ENCODE measurements around the gene LUZP4.
"Not testable (repeated sequence)": the region's sequence is repeated elsewhere in the genome, so short reads cannot be mapped to it uniquely, and the experiment has no call there.

Gene LUZP4, protein sequence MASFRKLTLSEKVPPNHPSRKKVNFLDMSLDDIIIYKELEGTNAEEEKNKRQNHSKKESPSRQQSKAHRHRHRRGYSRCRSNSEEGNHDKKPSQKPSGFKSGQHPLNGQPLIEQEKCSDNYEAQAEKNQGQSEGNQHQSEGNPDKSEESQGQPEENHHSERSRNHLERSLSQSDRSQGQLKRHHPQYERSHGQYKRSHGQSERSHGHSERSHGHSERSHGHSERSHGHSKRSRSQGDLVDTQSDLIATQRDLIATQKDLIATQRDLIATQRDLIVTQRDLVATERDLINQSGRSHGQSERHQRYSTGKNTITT

DNA sequence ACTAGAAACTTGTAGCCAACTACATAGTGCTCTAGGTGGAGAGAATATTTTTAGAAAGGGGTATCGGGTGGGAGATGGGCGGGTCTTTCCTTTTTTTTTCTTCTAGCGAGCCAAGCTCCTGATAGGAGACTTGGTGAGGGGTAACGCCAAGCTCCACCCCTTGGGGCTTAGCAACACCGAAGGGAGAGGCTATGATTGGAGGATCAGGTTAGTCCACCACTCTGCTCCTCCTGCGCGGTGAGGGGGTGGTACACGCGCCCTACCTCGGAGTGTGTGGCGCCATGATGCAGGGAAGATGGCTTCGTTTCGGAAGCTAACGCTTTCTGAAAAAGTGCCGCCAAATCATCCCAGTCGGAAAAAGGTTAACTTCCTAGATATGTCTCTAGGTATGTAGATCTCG, at the start of gene LUZP4:
LUZP4 (plus strand) TSS at position 251 of the 400 bp plus-strand sequence; CDS start at position 296, 45 bp downstream.
- no peak for DNase-seq (ENCODE audit: low read depth)

DNA sequence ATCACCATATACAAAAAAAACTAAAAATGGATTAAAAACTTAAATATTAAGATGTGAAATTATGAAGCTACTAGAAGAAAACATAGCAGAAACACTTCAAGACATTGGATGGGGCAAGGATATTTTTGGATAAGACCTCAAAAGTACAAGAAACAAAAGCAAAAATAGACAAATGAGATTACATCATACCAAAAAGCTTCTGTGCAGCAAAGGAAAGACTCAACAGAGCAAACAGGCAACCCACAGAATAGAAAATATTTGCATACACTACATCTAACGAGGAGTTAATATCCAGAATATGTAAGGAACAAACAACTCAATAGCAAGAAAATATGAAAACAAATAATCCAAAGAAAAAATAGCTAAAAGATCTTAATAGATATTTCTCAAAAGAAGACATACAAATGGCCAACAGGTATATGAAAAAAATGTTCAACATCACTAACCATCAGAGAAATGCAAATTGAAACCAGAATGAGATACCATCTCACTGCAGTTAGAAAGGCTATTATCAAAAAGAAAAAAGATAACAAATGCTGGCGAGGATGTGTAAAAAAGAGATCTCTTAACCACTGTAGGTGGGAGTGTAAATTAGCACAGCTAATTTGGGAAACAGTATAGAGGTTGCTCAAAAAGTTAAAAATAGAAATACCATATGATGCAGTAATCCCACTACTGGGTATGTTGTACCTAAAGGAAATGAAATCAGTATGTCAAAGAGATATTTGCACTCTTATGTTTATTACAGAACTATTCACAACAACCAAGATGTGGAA, 37.9 kb upstream of the LUZP4 start:
- no peak for DNase-seq (ENCODE audit: low read depth)

DNA sequence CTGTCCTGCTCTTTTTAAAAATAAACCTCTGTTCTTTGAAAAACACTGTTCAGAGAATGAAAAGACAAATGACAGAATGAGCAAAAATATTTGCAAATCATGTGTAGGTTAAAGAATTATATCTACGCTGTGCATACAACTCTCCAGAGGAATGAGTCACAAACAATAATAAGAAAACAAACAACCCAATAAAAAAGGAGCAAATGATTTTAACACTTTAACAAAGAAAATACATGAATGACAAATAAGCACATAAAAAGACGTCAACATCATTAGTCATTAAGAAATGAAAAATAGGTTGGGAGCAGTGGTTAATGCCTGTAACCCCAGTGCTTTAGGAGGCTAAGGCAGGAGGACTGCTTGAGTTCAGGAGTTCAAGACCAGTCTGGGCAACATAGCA, 34.5 kb upstream of the LUZP4 start:
- DNase-seq (ENCODE audit: low read depth), result no peak

DNA sequence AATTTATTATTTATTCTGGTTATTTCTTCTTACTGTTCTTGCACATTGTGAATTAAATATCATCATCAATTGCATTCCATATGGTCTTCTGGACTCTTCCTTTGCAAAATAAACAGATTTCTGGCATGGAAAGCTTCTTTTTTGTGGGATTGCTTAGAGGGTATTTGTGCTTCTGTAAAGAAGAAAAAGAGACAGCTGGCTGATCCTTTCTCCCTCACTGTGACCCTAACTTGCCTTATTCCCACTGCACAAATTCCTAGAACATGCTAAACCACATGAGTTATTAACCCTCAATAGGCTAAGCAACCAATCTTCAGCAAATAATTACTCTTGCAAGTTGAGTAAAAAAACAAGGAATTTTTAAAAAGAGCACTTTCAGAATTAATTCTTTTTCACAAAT, 31.8 kb upstream of the LUZP4 start:
- DNase-seq (ENCODE audit: low read depth), result no peak

DNA sequence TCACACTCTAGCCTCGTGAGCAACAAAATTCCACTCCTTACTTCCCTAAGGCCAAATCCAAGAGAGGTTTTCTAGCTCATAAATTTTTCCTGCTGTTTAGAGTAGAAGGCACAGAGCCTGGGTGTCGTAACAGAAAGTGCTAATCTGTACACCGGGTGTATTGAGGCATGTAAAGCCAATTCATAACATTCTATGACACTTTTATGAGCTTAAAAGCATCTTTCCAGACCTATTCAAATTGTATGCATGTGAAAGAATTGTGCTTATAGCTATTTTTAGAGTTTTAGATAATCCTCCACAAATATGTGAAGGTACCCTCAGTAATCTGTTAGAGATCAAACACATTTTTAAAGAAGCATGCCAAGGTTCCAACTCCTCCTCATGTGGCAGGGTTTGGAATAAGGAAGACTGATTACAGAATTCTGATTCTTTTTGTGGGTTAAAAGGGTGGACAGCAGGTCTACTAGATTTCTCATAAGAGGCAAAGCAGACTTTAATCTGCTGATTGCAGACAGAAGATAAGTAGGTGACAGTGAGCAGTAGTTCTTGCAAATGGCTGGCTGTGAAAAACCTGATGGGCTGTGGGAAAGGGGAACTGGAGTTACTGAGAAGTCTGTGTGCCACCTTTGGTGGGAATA, 30.2 kb upstream of the LUZP4 start:
- no peak for DNase-seq (ENCODE audit: low read depth)

DNA sequence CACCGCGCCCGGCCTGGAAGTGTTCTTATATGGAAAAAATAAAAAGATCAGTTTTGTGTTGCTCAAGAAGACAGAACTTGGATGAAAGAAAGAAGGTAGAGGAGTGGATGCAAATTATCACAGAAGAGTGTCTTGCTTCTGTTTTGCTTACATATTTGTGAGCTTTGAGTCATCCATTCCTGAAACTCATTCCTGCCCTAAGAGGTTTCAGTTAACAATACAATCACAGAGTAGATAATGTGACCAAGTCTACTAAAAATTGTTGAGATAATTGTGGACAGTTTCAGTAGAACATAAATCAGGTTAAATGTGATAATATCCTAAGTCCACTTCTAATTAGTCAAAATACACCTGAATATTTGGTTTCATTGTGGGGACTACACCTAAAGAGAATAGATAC, 29.2 kb upstream of the LUZP4 start:
- DNase-seq (ENCODE audit: low read depth), result no peak

DNA sequence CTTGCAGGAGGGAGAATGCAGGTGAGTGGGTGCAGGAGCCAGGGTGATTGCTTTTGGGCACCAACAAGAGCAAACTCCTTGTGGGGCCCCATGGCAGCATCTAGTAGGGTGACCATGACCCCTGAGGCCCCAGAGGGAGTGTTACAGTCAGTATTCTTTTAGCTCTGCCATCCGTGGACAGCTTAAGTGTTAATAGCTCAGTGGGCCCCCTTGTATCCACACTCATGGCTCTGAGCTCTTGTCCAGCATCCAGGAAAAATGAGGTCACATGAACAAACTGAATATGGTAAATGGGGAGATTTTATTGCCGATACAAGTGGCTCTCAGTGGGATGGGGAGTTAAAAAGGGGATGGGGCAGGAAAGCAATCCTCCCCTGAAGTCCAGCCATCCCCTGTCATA, 28.4 kb upstream of the LUZP4 start:
- no peak for DNase-seq (ENCODE audit: low read depth)

DNA sequence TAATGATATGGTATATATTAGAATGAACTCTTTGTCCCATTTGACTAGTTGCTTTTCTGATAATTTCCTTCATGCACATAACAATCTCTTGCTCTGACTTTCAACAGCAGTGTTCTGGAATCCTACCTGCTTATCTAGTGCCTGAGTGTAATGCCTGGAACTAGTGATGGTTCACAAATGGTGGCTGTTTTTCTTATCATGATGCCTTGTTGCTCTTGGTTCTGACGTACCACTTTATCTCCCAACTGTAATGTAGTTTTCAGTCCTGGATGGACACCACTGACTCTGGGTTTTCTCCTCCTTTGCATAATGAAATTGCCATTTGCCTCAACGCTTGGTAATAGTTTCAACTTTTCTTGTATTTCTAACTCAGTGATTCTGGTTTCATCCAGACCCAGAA, 25.5 kb upstream of the LUZP4 start:
- no peak for DNase-seq (ENCODE audit: low read depth)

DNA sequence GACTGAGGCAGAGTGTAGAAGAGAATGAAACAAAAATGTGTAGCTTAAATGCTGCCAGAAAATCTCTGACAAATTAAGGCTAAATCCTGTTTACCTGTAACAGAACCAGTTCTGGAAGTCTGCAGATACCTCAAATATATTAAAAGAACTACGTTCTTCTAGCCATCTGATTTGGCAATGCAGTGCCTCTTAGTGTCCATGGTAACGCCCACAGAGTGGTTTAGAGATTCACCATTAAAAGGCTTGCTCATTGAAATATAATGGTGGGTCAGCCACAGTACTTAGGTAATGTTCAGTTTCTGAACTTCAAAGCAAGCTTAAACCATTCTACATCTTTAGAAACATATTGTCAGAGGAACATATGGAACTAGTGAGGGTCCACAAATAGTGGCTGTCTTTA, 23.2 kb upstream of the LUZP4 start:
- no peak for DNase-seq (ENCODE audit: low read depth)

DNA sequence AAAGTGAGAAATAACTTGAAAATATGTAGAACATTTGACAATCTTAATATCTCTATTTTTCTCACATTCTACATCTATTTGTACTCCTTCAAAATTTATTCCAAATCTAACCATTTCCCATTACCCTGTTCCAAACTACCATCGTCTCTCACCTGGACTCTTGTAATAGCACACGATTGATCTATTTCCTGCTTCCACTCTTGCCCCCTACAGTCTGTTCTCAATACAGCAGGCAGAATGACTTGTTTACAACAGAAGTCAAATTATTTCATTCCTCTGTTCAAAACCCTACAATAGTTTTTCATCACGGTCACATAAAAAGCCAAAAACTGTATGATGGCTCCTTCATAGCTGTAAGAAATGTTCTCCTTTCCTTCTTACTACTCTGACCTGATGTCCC, 21.1 kb upstream of the LUZP4 start:
- no peak for DNase-seq (ENCODE audit: low read depth)

DNA sequence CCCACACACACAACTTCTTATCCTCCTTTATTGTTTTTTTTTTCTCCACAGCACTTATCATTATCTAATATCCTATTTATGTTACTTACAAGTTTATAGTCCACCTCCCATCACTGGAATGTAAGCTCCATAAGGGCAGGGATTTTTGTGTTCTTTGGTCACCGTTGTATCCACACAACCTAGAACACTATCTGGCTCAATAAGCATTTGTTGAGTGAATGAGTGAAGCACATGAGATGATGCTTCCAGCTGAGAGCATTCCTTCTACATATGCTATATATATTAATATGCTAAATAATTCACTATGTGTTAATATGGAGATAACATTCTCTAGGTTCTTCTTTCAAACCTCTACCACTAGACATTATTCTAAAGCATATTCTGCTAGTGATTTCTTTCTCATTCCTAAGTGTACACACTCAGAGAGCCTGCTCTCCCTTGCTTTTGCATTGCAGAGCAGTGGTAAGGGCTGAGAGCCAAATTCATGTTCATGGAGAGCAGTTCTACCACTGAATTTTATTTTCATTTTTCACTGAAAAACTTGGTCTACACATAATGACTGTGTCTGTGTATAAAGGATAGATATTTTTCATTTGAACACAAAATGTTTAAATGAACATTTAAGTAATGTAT, 20.3 kb upstream of the LUZP4 start:
- DNase-seq (ENCODE audit: low read depth), result no peak

DNA sequence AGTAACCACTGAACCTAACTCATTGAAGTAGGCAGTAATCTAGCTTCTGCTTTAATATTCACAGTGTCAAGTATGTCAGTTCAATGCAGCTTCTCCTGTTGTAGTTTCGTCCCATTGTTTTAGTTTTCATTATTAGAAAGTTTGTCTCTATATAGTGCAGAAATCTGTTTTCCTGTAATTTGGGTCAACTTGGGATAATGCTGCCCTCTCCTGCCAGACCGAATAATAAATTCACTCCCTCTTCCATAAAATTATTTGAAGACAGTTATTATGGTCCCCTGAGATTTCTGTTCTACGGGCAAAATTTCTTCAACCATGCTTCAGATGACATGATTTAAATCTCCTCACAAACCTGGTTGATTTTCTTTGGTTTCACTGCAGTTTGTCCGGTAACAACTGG, 4.6 kb upstream of the LUZP4 start:
- no peak for DNase-seq (ENCODE audit: low read depth)

DNA sequence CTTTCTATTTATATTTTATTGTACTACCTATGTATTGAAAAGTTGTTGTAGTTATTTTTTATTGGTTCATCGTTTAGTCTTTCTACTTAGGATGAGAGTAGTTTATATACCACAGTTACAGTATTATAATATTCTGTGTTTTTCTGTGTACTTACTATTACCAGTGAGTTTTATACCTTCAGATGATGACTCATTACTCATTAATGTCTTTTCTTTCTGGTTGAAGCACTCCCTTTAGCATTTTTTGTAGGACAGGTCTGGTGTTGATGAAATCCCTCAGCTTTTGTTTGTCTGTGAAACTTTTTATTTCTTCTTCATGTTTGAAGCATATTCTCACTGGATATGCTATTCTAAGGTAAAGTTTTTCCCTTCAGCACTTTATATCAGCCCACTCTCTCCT, 7.7 kb downstream of the LUZP4 start:
- no peak for DNase-seq (ENCODE audit: low read depth)

DNA sequence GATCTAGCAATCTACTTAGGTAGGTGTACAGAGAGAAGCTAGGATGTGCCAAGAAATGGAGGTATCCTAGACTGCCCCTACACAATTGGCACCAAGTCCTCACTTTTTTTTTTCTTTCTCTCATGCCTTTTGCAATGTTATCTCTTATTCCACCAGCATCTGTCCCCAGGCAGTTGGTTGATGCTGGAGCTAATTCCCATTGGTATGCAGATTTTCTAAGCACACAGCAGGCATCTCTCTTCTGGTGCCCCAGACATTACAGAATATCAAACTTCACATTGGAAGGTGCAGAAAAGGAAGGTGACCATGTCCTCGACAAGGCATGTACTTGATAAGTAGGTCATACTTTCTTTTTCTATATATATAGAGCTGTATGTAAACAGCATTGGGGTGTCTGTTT, 21.6 kb downstream of the LUZP4 start:
- no peak for DNase-seq (ENCODE audit: low read depth)

DNA sequence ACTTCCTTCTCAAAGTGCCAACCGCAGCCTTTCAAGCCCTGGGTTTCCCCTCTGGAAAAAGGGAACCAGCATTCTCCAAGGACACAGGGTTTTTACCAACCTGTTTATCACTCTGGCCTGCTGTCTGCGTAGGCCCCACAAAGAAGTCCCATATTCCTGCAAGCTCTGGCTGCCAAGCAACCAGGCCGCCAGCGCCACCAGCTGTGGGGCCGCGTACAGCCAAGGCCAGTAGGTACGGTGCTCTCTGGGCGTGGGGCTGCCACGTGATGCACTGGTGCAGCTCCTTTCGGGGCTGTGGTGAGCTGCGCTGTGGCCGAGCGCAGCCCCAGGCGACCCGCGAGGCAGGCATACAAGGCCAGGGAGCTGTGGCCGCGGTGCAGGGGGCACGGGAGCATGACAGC, 22.1 kb downstream of the LUZP4 start:
- no peak for DNase-seq (ENCODE audit: low read depth)

DNA sequence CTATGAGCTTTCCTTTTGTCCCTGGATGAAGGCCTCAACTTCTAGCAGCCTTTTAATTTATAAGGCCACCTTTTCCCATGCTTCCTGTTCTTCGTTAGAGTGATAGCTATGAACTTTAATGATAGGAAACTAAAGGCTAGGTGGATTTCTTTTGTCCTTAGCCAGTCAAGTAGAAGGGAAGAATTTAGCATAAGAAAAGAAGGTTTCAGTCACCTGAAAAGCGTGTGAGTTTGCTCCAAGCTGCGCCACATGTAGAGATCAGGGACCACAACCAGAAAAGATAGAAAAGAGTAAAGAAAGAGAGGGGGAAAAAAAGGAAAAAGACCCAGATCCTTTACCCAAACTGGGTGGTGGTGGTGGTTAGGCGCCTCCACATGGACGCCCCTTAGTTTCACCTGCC, 28.6 kb downstream of the LUZP4 start:
- no peak for DNase-seq (ENCODE audit: low read depth)

DNA sequence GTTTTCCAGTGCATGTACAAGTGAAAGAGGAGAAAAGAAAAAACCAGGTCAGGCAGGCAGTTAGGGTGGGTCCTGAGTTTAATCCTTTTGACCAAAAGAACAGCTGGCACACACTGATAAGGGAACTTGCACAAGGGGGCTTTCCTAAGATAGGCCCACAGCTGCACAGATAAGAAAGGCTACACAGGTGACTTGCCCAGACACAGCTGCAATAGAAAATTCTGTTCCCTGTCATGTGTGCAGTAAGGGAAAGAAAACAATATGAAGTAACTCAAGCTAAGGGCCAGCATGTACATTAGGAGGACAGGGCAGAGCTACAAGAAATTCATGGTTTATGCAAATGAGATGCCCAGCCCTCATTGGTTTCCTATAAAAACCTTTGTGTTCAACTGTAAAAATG, 32.9 kb downstream of the LUZP4 start:
- DNase-seq (ENCODE audit: low read depth), result no peak

DNA sequence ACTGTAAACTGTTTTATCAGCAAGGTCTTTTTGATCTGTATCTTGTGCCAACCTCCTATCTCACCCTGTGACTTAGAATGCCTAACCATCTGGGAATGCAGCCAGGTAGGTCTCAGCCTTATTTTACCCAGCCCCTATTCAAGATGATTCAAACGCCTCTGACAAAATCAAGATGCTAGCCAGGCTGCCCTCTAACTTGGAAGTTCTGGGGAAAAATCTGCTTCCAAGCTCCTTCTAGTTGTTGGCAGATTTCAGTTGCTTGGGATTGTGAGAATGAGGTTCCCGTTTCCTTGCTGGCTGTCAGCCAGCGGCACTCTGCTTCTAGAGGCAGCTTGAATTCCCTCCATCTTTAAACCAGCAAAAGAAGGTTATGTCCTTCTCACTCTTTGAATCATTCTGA, 34.7 kb downstream of the LUZP4 start:
- DNase-seq (ENCODE audit: low read depth), result no peak

DNA sequence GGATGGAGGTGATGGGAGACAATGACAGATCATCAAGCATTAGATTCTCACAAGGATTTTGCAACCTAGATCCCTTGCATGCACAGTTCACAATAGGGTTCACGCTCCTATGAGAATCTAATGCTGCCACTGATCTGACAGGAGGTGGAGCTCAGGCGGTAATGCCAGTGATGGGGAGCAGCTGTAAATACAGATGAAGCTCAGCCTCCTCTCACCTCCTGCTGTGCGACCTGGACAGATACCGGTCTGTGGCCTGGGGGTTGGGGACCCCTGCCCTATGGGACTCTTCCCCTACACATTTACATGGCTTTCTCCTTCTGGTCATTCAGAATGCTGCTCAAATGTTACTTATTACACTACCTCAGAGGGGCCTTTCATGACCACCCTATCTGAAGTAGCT, 39.8 kb downstream of the LUZP4 start:
- DNase-seq (ENCODE audit: low read depth), result not testable (repeated sequence)

DNA sequence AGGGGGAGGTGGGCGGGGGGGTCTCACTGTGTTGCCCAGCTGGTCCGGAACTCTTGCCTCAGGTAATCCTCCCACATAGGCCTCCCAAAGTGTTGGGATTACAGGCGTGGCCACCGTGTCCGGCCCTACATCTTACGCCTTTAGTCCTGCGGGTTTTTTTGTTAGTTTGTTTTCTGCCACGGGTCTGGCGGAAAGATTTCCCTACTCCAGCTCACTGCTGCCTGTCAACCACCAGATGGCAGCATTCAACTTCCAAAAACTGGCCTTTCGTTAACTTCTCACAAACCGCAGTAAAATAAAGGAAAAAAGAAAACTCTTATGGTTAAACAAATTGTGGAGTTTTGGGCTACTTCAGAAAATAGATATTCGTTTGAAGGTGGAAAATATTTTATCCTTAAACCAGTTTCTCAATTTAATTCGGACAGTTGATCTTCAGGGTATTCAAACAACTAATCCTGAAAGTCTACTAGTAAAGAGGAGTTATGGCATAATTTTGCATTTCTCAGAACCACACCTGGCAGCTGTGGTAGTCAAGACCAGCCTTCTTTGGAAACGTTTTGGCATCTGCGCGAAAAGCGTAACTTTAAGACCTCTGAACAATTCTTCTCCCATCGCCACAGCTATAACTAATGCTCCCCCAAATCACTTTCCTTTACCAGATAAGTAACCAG, 41.1 kb downstream of the LUZP4 start:
- DNase-seq (ENCODE audit: low read depth), result no peak

DNA sequence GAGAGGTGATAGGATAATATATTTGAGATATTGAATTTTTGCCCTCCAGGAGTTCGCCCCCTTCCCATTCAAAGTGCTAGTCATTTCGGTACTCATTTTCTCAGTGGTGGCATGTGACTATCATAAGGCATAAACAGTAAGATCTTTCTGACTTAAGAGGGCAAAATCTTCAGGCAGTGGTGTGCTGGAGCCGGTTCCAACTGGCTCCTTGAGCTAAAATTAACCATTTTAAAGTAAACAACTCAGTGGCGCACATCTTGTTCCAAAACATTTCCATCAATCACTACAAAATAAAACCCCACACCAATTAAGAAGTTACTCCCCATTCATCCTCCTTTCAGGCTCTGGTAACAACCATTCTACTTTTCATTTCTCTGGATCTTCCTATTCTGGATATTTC, 43.3 kb downstream of the LUZP4 start:
- no peak for DNase-seq (ENCODE audit: low read depth)

DNA sequence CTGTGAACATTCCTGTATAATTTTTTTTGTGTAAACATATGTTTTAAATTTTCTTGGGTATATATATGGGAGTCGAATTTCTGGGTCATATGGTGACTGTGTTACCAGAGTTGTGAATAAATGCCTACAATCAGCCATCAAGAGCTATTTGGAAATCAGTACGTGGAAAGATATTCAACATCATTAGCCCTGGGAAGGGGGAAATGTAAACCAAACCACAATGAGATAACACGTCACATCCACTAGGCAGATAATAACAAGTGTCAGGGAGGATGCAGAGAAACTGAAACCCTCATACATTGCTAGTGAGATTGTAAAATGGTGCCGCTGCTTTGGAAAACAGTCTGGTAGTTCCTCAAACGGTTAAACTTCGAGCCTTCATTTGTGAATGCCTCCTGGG, 43.9 kb downstream of the LUZP4 start:
- no peak for DNase-seq (ENCODE audit: low read depth)

Data from stimulated activated CD8-positive, alpha-beta memory T cell treated with anti-CD3 and anti-CD28 coated beads, Interleukin-15, amount 100 ng/mL, for 24 hours (primary cell).